Embryonic facial prominence (tissue), 1 donor: ENCODE data around the gene HPCA.

Source experiments
- DNase-seq: peaks from one replicate; pipeline ENCODE4 v3.0.0-alpha.2; 2016; ENCODE audit errors: extremely low spot score

HPCA gene

GRCh38 chr1:32933742-32934322 is 47.5 kb downstream of the HPCA start:
- DNase-seq = no peak

GRCh38 chr1:32934535-32934934 is 48.2 kb downstream of the HPCA start:
- DNase-seq = no peak

GRCh38 chr1:32937061-32937460 is 50.8 kb downstream of the HPCA start:
- no peak for DNase-seq

GRCh38 chr1:32939655-32940371 is 53.5 kb downstream of the HPCA start:
- DNase-seq = no peak

GRCh38 chr1:32944180-32944579 is 57.9 kb downstream of the HPCA start:
- DNase-seq = no peak
